CD14-positive monocyte (primary cell): ENCODE measurements around the gene CYBRD1. TPM values are rescaled to one million over a fixed set of nuclear protein-coding genes. Genes with fewer than 3 reads are reported as not detected.

Source experiments
- DNase-seq, 3 donors: peaks; one replicate each; pipeline ENCODE4 v3.0.0-alpha.2; 2011 to 2022
- H2AFZ ChIP-seq: 2 replicates; pipeline ENCODE4 v1.6.0; 2012; ENCODE audit warnings: mild to moderate bottlenecking, low read depth, low read length, inconsistent platforms; ENCODE audit not compliant: insufficient read depth, poor library complexity, severe bottlenecking
- H3K27ac ChIP-seq, 2 donors: 1 replicate in 1 of 2; 2 replicates in 1 of 2; pipeline ENCODE4 v1.5.1; 2012 to 2013; ENCODE audit warnings: low read length in 2 of 2, control low read depth in 1 of 2, inconsistent platforms in 1 of 2, low read depth in 1 of 2, mild to moderate bottlenecking in 1 of 2
- H3K27me3 ChIP-seq, 2 donors: one replicate each; pipeline versions ENCODE4 v1.6.0 to v1.6.1; 2011 to 2013; ENCODE audit warnings: low read length in 2 of 2; ENCODE audit not compliant: control insufficient read depth in 2 of 2, insufficient read depth in 2 of 2
- H3K36me3 ChIP-seq, 2 donors: replicated peaks in 1 of 2; 1 replicate in 1 of 2; 2 replicates in 1 of 2; pipeline versions ENCODE4 v1.5.1 to v1.6.1; 2012 to 2013; ENCODE audit warnings: low read length in 2 of 2, control low read depth in 1 of 2, inconsistent platforms in 1 of 2, mild to moderate bottlenecking in 1 of 2; ENCODE audit not compliant: insufficient read depth in 2 of 2, control insufficient read depth in 1 of 2
- H3K4me1 ChIP-seq, 2 donors: 1 replicate in 1 of 2; 2 replicates in 1 of 2; pipeline versions ENCODE4 v1.5.1 to v1.6.1; 2012 to 2013; ENCODE audit warnings: low read length in 2 of 2, control low read depth in 1 of 2, inconsistent platforms in 1 of 2, mild to moderate bottlenecking in 1 of 2, moderate library complexity in 1 of 2; ENCODE audit not compliant: insufficient read depth in 2 of 2, control insufficient read depth in 1 of 2
- H3K4me2 ChIP-seq: replicated peaks from 2 replicates; pipeline ENCODE3; 2012; ENCODE audit warnings: low read length, moderate library complexity, mild to moderate bottlenecking; ENCODE audit not compliant: poor library complexity, severe bottlenecking; ENCODE audit errors: extremely low read depth
- H3K4me3 ChIP-seq, 3 experiments: fragments of 200-600 bp in 1 of 3; sonication (generic) in 1 of 3; replicated peaks in 1 of 3; 1 replicate in 2 of 3; 2 replicates in 1 of 3; pipeline ENCODE4 v1.5.1; 2011 to 2013; ENCODE audit warnings: low read length in 3 of 3, mild to moderate bottlenecking in 3 of 3, control low read depth in 2 of 3, low read depth in 2 of 3, inconsistent platforms in 1 of 3, moderate library complexity in 1 of 3
- H3K79me2 ChIP-seq: 2 replicates; pipeline ENCODE4 v1.6.0; 2012; ENCODE audit warnings: mild to moderate bottlenecking, control low read depth, inconsistent platforms, low read length, moderate library complexity; ENCODE audit not compliant: insufficient read depth
- H3K9ac ChIP-seq: 2 replicates; pipeline ENCODE4 v1.6.0; 2017; ENCODE audit warnings: low read length, mild to moderate bottlenecking; ENCODE audit not compliant: insufficient read depth, poor library complexity, severe bottlenecking
- H3K9me3 ChIP-seq, 2 donors: replicated peaks in 1 of 2; 1 replicate in 1 of 2; 2 replicates in 1 of 2; pipeline versions ENCODE4 v1.5.1 to v1.6.1; 2012 to 2013; ENCODE audit warnings: low read length in 2 of 2, control low read depth in 1 of 2; ENCODE audit not compliant: control insufficient read depth in 1 of 2, insufficient read depth in 1 of 2
- H4K20me1 ChIP-seq: 2 replicates; pipeline ENCODE4 v1.6.0; 2012; ENCODE audit warnings: mild to moderate bottlenecking, low read length, control low read depth, moderate library complexity; ENCODE audit not compliant: insufficient read depth
- H3K27ac Mint-ChIP-seq, 7 donors: one replicate each; pipeline ENCODE4 v1.8.0; 2020; ENCODE audit warnings: mild to moderate bottlenecking in 7 of 7, mixed read lengths in 7 of 7, moderate library complexity in 6 of 7, inconsistent platforms in 2 of 7
- H3K27me3 Mint-ChIP-seq, 3 donors: one replicate each; pipeline ENCODE4 v1.8.0; 2021 to 2022; ENCODE audit warnings: low read depth in 3 of 3, mild to moderate bottlenecking in 3 of 3, mixed read lengths in 3 of 3, moderate library complexity in 3 of 3, inconsistent platforms in 1 of 3
- H3K36me3 Mint-ChIP-seq, 2 donors: one replicate each; pipeline ENCODE4 v1.8.0; 2020; ENCODE audit warnings: mixed read lengths in 2 of 2, inconsistent platforms in 1 of 2, mild to moderate bottlenecking in 1 of 2
- H3K4me1 Mint-ChIP-seq: one replicate; pipeline ENCODE4 v1.8.0; 2020; ENCODE audit warnings: mild to moderate bottlenecking, mixed read lengths
- H3K4me3 Mint-ChIP-seq, 2 donors: one replicate each; pipeline ENCODE4 v1.8.0; 2020; ENCODE audit warnings: mild to moderate bottlenecking in 2 of 2, mixed read lengths in 2 of 2, moderate library complexity in 1 of 2
- H3K9me3 Mint-ChIP-seq, 7 donors: one replicate each; pipeline ENCODE4 v1.8.0; 2020 to 2022; ENCODE audit warnings: mixed read lengths in 7 of 7, mild to moderate bottlenecking in 6 of 7, moderate library complexity in 6 of 7, inconsistent platforms in 2 of 7
- WGBS: methylation state at CpG from one replicate; pipeline ENCODE4 v1.1.5; 2013; ENCODE audit warnings: missing lambda C conversion rate; ENCODE audit not compliant: insufficient coverage; 5-methylcytosine and 5-hydroxymethylcytosine counted together
- intact Hi-C, 2 donors: fragments of 100-400 bp; cut with micrococcal nuclease; formaldehyde crosslinking; loops; one replicate each; pipeline versions ENCODE4 v1.15.0 to v1.15.1; 2023
- polyA plus RNA-seq, 3 donors: library from polyadenylated mRNA; depleted of rRNA in 1 of 3; unstranded in 2 of 3; stranded (reverse) in 1 of 3; fragments of 300-500 nt in 2 of 3; fragments of >200 nt in 1 of 3; fragmentation: Illumina TruSeq in 2 of 3; gene quantifications; 1 replicate in 2 of 3; 2 replicates in 1 of 3; pipeline ENCODE4 v1.2.3, GENCODE V29; 2012 to 2021
- TF ChIP-seq, protein P1 (sequence below): fragments of 200-600 bp; IDR thresholded peaks from one replicate; pipeline ENCODE4 v1.8.0; 2022; ENCODE audit warnings: antibody characterized with exemption, mild to moderate bottlenecking

The CYBRD1 gene
- polyA plus RNA-seq, 3 donors, result 21.7 to 61.0 (median 47.3) TPM

DNA sequence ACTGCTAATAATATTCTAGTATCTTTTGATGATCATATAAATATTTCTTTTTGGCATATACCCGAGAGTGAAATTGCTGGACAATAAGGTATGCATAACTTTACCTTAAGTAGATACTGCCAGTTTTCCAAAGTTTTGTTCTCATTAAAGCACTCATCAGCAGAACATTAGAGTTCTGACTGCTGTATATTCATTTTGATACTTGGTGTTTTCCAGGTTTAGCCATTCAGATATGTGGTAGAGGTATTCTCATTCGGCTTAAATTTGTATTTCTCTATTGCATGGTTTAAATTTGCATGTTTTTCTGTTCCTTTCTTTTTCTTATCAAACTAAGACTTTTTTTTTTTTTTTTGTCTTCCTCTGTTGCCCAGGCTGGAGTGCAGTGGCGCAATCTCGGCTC is 18.2 kb downstream of the CYBRD1 start:
- Histone ChIP-seq H3K79me2 (peaks cover 43% of the 10 kb centered on the region), H2AFZ (no peak overlapping the region), H3K27ac (no peak overlapping the region), H3K4me2 (no peak overlapping the region), H3K9ac (no peak overlapping the region), H3K27me3 (no peaks in the 10 kb centered on the region), H3K9me3 (no peaks in the 10 kb centered on the region), H3K4me1 (no peaks in the 10 kb centered on the region), H3K4me3 (no peak overlapping the region), H3K36me3 (peaks cover 7 to 37% of the 10 kb centered on the region in 2 donors), H4K20me1 (peaks cover 11% of the 10 kb centered on the region)
- Mint-ChIP-seq H3K4me3 (no peak overlapping the region), H3K27me3 (no peaks in the 10 kb centered on the region), H3K36me3 (peaks cover 24 to 53% of the 10 kb centered on the region in 2 donors), H3K27ac (no peak overlapping the region), H3K9me3 (no peaks in the 10 kb centered on the region), H3K4me1 (peaks cover 3% of the 10 kb centered on the region)
- intact Hi-C loops, result no loop called here
- 75% methylated on average over 2 of the region's 4 CpGs for WGBS
- TF ChIP-seq, protein P1, sequence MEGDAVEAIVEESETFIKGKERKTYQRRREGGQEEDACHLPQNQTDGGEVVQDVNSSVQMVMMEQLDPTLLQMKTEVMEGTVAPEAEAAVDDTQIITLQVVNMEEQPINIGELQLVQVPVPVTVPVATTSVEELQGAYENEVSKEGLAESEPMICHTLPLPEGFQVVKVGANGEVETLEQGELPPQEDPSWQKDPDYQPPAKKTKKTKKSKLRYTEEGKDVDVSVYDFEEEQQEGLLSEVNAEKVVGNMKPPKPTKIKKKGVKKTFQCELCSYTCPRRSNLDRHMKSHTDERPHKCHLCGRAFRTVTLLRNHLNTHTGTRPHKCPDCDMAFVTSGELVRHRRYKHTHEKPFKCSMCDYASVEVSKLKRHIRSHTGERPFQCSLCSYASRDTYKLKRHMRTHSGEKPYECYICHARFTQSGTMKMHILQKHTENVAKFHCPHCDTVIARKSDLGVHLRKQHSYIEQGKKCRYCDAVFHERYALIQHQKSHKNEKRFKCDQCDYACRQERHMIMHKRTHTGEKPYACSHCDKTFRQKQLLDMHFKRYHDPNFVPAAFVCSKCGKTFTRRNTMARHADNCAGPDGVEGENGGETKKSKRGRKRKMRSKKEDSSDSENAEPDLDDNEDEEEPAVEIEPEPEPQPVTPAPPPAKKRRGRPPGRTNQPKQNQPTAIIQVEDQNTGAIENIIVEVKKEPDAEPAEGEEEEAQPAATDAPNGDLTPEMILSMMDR, result no peak
- no peak for DNase-seq

DNA sequence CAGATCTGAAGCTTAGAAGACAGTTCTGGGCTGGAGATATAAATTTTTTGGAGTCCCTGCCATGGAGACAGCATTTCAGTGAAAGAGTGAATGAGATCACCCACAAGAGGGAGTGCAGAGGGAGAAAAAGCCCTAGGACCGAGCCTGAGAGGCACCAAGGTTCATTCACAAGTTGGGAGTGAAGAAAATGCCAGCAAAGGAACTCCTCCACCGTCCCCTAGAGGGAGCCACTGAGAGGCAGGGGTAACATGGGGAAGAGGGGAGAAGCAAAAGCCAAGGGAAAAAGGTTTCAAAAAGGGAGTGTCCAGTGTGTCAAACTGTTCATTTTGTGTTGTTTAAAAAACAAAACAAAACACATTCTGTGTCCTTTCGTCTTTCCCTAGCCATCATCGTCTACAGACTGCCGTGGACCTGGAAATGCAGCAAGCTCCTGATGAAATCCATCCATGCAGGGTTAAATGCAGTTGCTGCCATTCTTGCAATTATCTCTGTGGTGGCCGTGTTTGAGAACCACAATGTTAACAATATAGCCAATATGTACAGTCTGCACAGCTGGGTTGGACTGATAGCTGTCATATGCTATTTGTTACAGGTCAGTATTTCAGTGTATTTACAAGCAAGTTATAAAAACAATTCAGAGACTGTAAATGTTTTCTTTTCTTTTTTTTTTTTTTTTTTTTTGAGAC is 19.1 kb downstream of the CYBRD1 start:
- no peak overlapping the region for H3K4me3 ChIP-seq
- no peaks in the 10 kb centered on the region for H3K27me3 ChIP-seq
- H3K4me1 ChIP-seq, result no peaks in the 10 kb centered on the region
- H3K36me3 ChIP-seq, result peaks cover 7 to 42% of the 10 kb centered on the region in 2 donors
- H3K36me3 Mint-ChIP-seq, result peaks cover 27 to 53% of the 10 kb centered on the region in 2 donors
- H3K27ac Mint-ChIP-seq, result no peak overlapping the region
- H3K9ac ChIP-seq, result no peak overlapping the region
- H3K4me2 ChIP-seq, result no peak overlapping the region
- no peak overlapping the region for H3K4me3 Mint-ChIP-seq
- H3K4me1 Mint-ChIP-seq, result peaks cover 3% of the 10 kb centered on the region
- no peaks in the 10 kb centered on the region for H3K9me3 ChIP-seq
- no peak for DNase-seq
- H3K27ac ChIP-seq, result no peak overlapping the region
- H3K79me2 ChIP-seq, result peaks cover 35% of the 10 kb centered on the region
- no peak overlapping the region for H2AFZ ChIP-seq
- intact Hi-C loops, result no loop called here
- peaks cover 10% of the 10 kb centered on the region for H4K20me1 ChIP-seq
- TF ChIP-seq, protein P1, result peak; percentile 32
- no peaks in the 10 kb centered on the region for H3K27me3 Mint-ChIP-seq
- whole genome bisulfite sequencing, result 100% methylated on average over 2 of the region's 6 CpGs
- H3K9me3 Mint-ChIP-seq, result no peaks in the 10 kb centered on the region
